Measurements from ENCODE around the gene PLEKHS1. TPM values are rescaled to one million over a fixed set of nuclear protein-coding genes. Genes with fewer than 3 reads are reported as not detected.
A peak's percentile ranks its signal among the peaks of the same experiment; 100 is the strongest.

The PLEKHS1 gene
- total RNA-seq, 1 donor from 2014 or later = not detected

- peaks cover 3% of the 10 kb centered on the region for H3K36me3 ChIP-seq (ENCODE audit: control insufficient read depth, insufficient read depth, low read length)
- FAIRE-seq (no peak), DNase-seq (ENCODE audit: low read depth) (no peak)
- H3K27me3 ChIP-seq (ENCODE audit: control insufficient read depth, insufficient read depth, low read length) = no peaks in the 10 kb centered on the region
- no peak overlapping the region for H3K4me3 ChIP-seq (ENCODE audit: low read depth, low read length)
- TF ChIP-seq CTCF (IDR thresholded peaks at IDR 0.05; ENCODE audit: insufficient read depth, low read length, severe bottlenecking) = no peak
Measured at GRCh38 chr10:113733635-113734034, 17.8 kb upstream of the PLEKHS1 start.

GRCh38 chr10:113735913-113736312 lies 15.6 kb upstream of the PLEKHS1 start:
- Histone ChIP-seq H3K27me3 (ENCODE audit: control insufficient read depth, insufficient read depth, low read length) (no peaks in the 10 kb centered on the region), H3K4me3 (ENCODE audit: low read depth, low read length) (no peak overlapping the region), H3K36me3 (ENCODE audit: control insufficient read depth, insufficient read depth, low read length) (no peaks in the 10 kb centered on the region)
- DNase-seq (ENCODE audit: low read depth) (peak; percentile 32), FAIRE-seq (no peak)
- TF ChIP-seq CTCF (IDR thresholded peaks at IDR 0.05; ENCODE audit: insufficient read depth, low read length, severe bottlenecking) = peak; percentile 43

- no peaks in the 10 kb centered on the region for H3K36me3 ChIP-seq (ENCODE audit: control insufficient read depth, insufficient read depth, low read length)
- no peak overlapping the region for H3K4me3 ChIP-seq (ENCODE audit: low read depth, low read length)
- FAIRE-seq (no peak), DNase-seq (ENCODE audit: low read depth) (no peak)
- no peak for TF ChIP-seq CTCF (IDR thresholded peaks at IDR 0.05; ENCODE audit: insufficient read depth, low read length, severe bottlenecking)
- no peaks in the 10 kb centered on the region for H3K27me3 ChIP-seq (ENCODE audit: control insufficient read depth, insufficient read depth, low read length)
Measured at GRCh38 chr10:113736576-113736975, 14.9 kb upstream of the PLEKHS1 start.

GRCh38 chr10:113739031-113739430 lies 12.5 kb upstream of the PLEKHS1 start:
- FAIRE-seq (no peak), DNase-seq (ENCODE audit: low read depth) (no peak)
- Histone ChIP-seq H3K4me3 (ENCODE audit: low read depth, low read length) (no peak overlapping the region), H3K27me3 (ENCODE audit: control insufficient read depth, insufficient read depth, low read length) (peaks cover 2% of the 10 kb centered on the region), H3K36me3 (ENCODE audit: control insufficient read depth, insufficient read depth, low read length) (no peaks in the 10 kb centered on the region)
- TF ChIP-seq CTCF (IDR thresholded peaks at IDR 0.05; ENCODE audit: insufficient read depth, low read length, severe bottlenecking) = no peak

GRCh38 chr10:113739577-113739976 lies 11.9 kb upstream of the PLEKHS1 start:
- Histone ChIP-seq H3K27me3 (ENCODE audit: control insufficient read depth, insufficient read depth, low read length) (peaks cover 2% of the 10 kb centered on the region), H3K4me3 (ENCODE audit: low read depth, low read length) (no peak overlapping the region), H3K36me3 (ENCODE audit: control insufficient read depth, insufficient read depth, low read length) (no peaks in the 10 kb centered on the region)
- TF ChIP-seq CTCF (IDR thresholded peaks at IDR 0.05; ENCODE audit: insufficient read depth, low read length, severe bottlenecking) = no peak
- DNase-seq (ENCODE audit: low read depth) (no peak), FAIRE-seq (no peak)

- no peak for TF ChIP-seq CTCF (IDR thresholded peaks at IDR 0.05; ENCODE audit: insufficient read depth, low read length, severe bottlenecking)
- Histone ChIP-seq H3K4me3 (ENCODE audit: low read depth, low read length) (no peak overlapping the region), H3K27me3 (ENCODE audit: control insufficient read depth, insufficient read depth, low read length) (peaks cover 2% of the 10 kb centered on the region), H3K36me3 (ENCODE audit: control insufficient read depth, insufficient read depth, low read length) (no peaks in the 10 kb centered on the region)
- DNase-seq (ENCODE audit: low read depth) = no peak
- no peak for FAIRE-seq
Measured at GRCh38 chr10:113740850-113741249, 10.6 kb upstream of the PLEKHS1 start.
